ENCODE data around the gene IL6ST.

IL6ST gene

GRCh38 chr5:56025151-56025885, 30.6 kb upstream of the IL6ST start:
- Histone ChIP-seq H3K4me2 (ENCODE audit: low read length) (no peak overlapping the region), H3K4me1 (ENCODE audit: insufficient read depth, low read length, severe bottlenecking) (no peaks in the 10 kb centered on the region), H3K27me3 (ENCODE audit: insufficient read depth, low read length) (no peaks in the 10 kb centered on the region), H3K9me2 (ENCODE audit: low read depth, low read length) (no peaks in the 10 kb centered on the region), H3K9me3 (ENCODE audit: low read length) (no peaks in the 10 kb centered on the region), H3K79me2 (ENCODE audit: insufficient read depth, low read length) (no peaks in the 10 kb centered on the region), H3K4me3 (ENCODE audit: low read depth, low read length, poor library complexity, severe bottlenecking) (no peak overlapping the region), H3K27ac (ENCODE audit: low read depth, low read length, poor library complexity, severe bottlenecking) (no peak overlapping the region), H3F3A (ENCODE audit: insufficient read depth, low read length) (no peaks in the 10 kb centered on the region), H2AFZ (ENCODE audit: low read length) (no peak overlapping the region), H4K20me1 (ENCODE audit: insufficient read depth, low read length) (no peaks in the 10 kb centered on the region), H3K9ac (ENCODE audit: low read length) (no peak overlapping the region), H3K36me3 (ENCODE audit: insufficient read depth, low read length) (no peaks in the 10 kb centered on the region)
- no peak for TF ChIP-seq EZH2 (IDR thresholded peaks at IDR 0.05; ENCODE audit: borderline replicate concordance, low read length)
- TF ChIP-seq CTCF (IDR thresholded peaks at IDR 0.05; ENCODE audit: low read length): no peak

- Histone ChIP-seq H3K36me3 (ENCODE audit: insufficient read depth, low read length) (no peaks in the 10 kb centered on the region), H3K4me2 (ENCODE audit: low read length) (no peak overlapping the region), H3K9ac (ENCODE audit: low read length) (no peak overlapping the region), H4K20me1 (ENCODE audit: insufficient read depth, low read length) (no peaks in the 10 kb centered on the region), H3F3A (ENCODE audit: insufficient read depth, low read length) (no peaks in the 10 kb centered on the region), H3K4me3 (ENCODE audit: low read depth, low read length, poor library complexity, severe bottlenecking) (no peak overlapping the region), H3K27ac (ENCODE audit: low read depth, low read length, poor library complexity, severe bottlenecking) (no peak overlapping the region), H3K9me2 (ENCODE audit: low read depth, low read length) (no peaks in the 10 kb centered on the region), H3K9me3 (ENCODE audit: low read length) (no peaks in the 10 kb centered on the region), H3K79me2 (ENCODE audit: insufficient read depth, low read length) (no peaks in the 10 kb centered on the region), H3K4me1 (ENCODE audit: insufficient read depth, low read length, severe bottlenecking) (no peaks in the 10 kb centered on the region), H2AFZ (ENCODE audit: low read length) (no peak overlapping the region), H3K27me3 (ENCODE audit: insufficient read depth, low read length) (no peaks in the 10 kb centered on the region)
- no peak for TF ChIP-seq CTCF (IDR thresholded peaks at IDR 0.05; ENCODE audit: low read length)
Measured at GRCh38 chr5:56024810-56025150, 30.0 kb upstream of the IL6ST start.

- no peak overlapping the region for H2AFZ ChIP-seq (ENCODE audit: low read length)
- H3K36me3 ChIP-seq (ENCODE audit: insufficient read depth, low read length): no peaks in the 10 kb centered on the region
- H3K9ac ChIP-seq (ENCODE audit: low read length): no peak overlapping the region
- no peaks in the 10 kb centered on the region for H3K9me2 ChIP-seq (ENCODE audit: low read depth, low read length)
- no peak overlapping the region for H3K27ac ChIP-seq (ENCODE audit: low read depth, low read length, poor library complexity, severe bottlenecking)
- no peaks in the 10 kb centered on the region for H3K79me2 ChIP-seq (ENCODE audit: insufficient read depth, low read length)
- no peaks in the 10 kb centered on the region for H3K4me1 ChIP-seq (ENCODE audit: insufficient read depth, low read length, severe bottlenecking)
- H3K4me3 ChIP-seq (ENCODE audit: low read depth, low read length, poor library complexity, severe bottlenecking): no peak overlapping the region
- no peak for TF ChIP-seq EZH2 (IDR thresholded peaks at IDR 0.05; ENCODE audit: borderline replicate concordance, low read length)
- TF ChIP-seq CTCF (IDR thresholded peaks at IDR 0.05; ENCODE audit: low read length): no peak
- H3K9me3 ChIP-seq (ENCODE audit: low read length): no peaks in the 10 kb centered on the region
- no peaks in the 10 kb centered on the region for H3K27me3 ChIP-seq (ENCODE audit: insufficient read depth, low read length)
- no peak overlapping the region for H3K4me2 ChIP-seq (ENCODE audit: low read length)
- H3F3A ChIP-seq (ENCODE audit: insufficient read depth, low read length): no peaks in the 10 kb centered on the region
- H4K20me1 ChIP-seq (ENCODE audit: insufficient read depth, low read length): no peaks in the 10 kb centered on the region
Measured at GRCh38 chr5:56023296-56023695, 28.5 kb upstream of the IL6ST start.
